ENCODE results near the gene SLC38A3. TPM values are rescaled to one million over a fixed set of nuclear protein-coding genes. Genes with fewer than 3 reads are reported as not detected.
"Not testable (repeated sequence)": the region's sequence is repeated elsewhere in the genome, so short reads cannot be mapped to it uniquely, and the experiment has no call there.

Gene SLC38A3
- polyA plus RNA-seq, 3 donors from 2014 or later = not detected

GRCh38 chr3:50214824-50215223 is 9.8 kb downstream of the SLC38A3 start:
- H3K36me3 Mint-ChIP-seq = no peaks in the 10 kb centered on the region
- DNase-seq = no peak
- no peak overlapping the region for H3K4me3 Mint-ChIP-seq
- H3K27ac Mint-ChIP-seq = no peak overlapping the region
- H3K9me3 Mint-ChIP-seq = no peaks in the 10 kb centered on the region
- H3K4me1 Mint-ChIP-seq = no peaks in the 10 kb centered on the region
- peaks cover 0 to 2% (median 1%) of the 10 kb centered on the region in 3 donors for H3K27me3 Mint-ChIP-seq (ENCODE audit: low read depth in 3 of 3)

GRCh38 chr3:50215529-50215928 is 10.5 kb downstream of the SLC38A3 start:
- no peaks in the 10 kb centered on the region for H3K4me1 Mint-ChIP-seq
- no peak overlapping the region for H3K27ac Mint-ChIP-seq
- no peaks in the 10 kb centered on the region for H3K9me3 Mint-ChIP-seq
- no peak for DNase-seq
- no peaks in the 10 kb centered on the region for H3K36me3 Mint-ChIP-seq
- H3K27me3 Mint-ChIP-seq (ENCODE audit: low read depth in 3 of 3) = peaks cover 0 to 2% (median 1%) of the 10 kb centered on the region in 3 donors
- H3K4me3 Mint-ChIP-seq = no peak overlapping the region

- Mint-ChIP-seq H3K4me1 (no peaks in the 10 kb centered on the region), H3K27me3 (ENCODE audit: low read depth in 3 of 3) (peaks cover 0 to 2% (median 1%) of the 10 kb centered on the region in 3 donors), H3K4me3 (no peak overlapping the region)
Observed at GRCh38 chr3:50217681-50218080, 12.6 kb downstream of the SLC38A3 start.

GRCh38 chr3:50218448-50218847 is 13.4 kb downstream of the SLC38A3 start:
- DNase-seq = no peak
- Mint-ChIP-seq H3K4me1 (no peaks in the 10 kb centered on the region), H3K9me3 (no peaks in the 10 kb centered on the region), H3K27ac (no peak overlapping the region), H3K27me3 (ENCODE audit: low read depth in 3 of 3) (peaks cover 0 to 2% (median 1%) of the 10 kb centered on the region in 3 donors), H3K4me3 (no peak overlapping the region), H3K36me3 (no peaks in the 10 kb centered on the region)

More at GRCh38 chr3:50217681-50218080, 12.6 kb downstream of the SLC38A3 start:
- no peaks in the 10 kb centered on the region for H3K36me3 Mint-ChIP-seq
- DNase-seq = no peak
- no peak overlapping the region for H3K27ac Mint-ChIP-seq
- no peaks in the 10 kb centered on the region for H3K9me3 Mint-ChIP-seq

- Mint-ChIP-seq H3K4me1 (no peaks in the 10 kb centered on the region), H3K9me3 (no peaks in the 10 kb centered on the region), H3K27ac (no peak overlapping the region), H3K4me3 (no peak overlapping the region), H3K36me3 (no peaks in the 10 kb centered on the region), H3K27me3 (ENCODE audit: low read depth in 3 of 3) (peaks cover 0 to 5% (median 1%) of the 10 kb centered on the region in 3 donors)
- no peak for DNase-seq
Observed at GRCh38 chr3:50219285-50219684, 14.2 kb downstream of the SLC38A3 start.

- Mint-ChIP-seq H3K27ac (no peak overlapping the region), H3K9me3 (no peaks in the 10 kb centered on the region), H3K36me3 (no peaks in the 10 kb centered on the region), H3K27me3 (ENCODE audit: low read depth in 3 of 3) (peaks cover 0 to 7% (median 1%) of the 10 kb centered on the region in 3 donors), H3K4me3 (no peak overlapping the region), H3K4me1 (peaks cover 0 to under 1% of the 10 kb centered on the region in 2 donors)
- DNase-seq = no peak
Observed at GRCh38 chr3:50220109-50220508, 15.0 kb downstream of the SLC38A3 start.

- Mint-ChIP-seq H3K36me3 (no peaks in the 10 kb centered on the region), H3K4me3 (no peak overlapping the region), H3K9me3 (no peaks in the 10 kb centered on the region), H3K4me1 (peaks cover 3 to 10% of the 10 kb centered on the region in 2 donors), H3K27ac (no peak overlapping the region), H3K27me3 (ENCODE audit: low read depth in 3 of 3) (peaks cover 0 to 7% (median 2%) of the 10 kb centered on the region in 3 donors)
- no peak for DNase-seq
Observed at GRCh38 chr3:50221051-50221410, 16.0 kb downstream of the SLC38A3 start.

GRCh38 chr3:50221411-50222168 is 16.5 kb downstream of the SLC38A3 start:
- no peaks in the 10 kb centered on the region for H3K9me3 Mint-ChIP-seq
- peaks cover 6 to 14% of the 10 kb centered on the region in 2 donors for H3K4me1 Mint-ChIP-seq
- DNase-seq = no peak
- H3K36me3 Mint-ChIP-seq = no peaks in the 10 kb centered on the region
- H3K27me3 Mint-ChIP-seq (ENCODE audit: low read depth in 3 of 3) = peaks cover under 1 to 7% (median 6%) of the 10 kb centered on the region in 3 donors
- no peak overlapping the region for H3K27ac Mint-ChIP-seq
- H3K4me3 Mint-ChIP-seq = no peak overlapping the region

- H3K9me3 Mint-ChIP-seq = no peaks in the 10 kb centered on the region
- no peak overlapping the region for H3K4me3 Mint-ChIP-seq
- H3K36me3 Mint-ChIP-seq = no peaks in the 10 kb centered on the region
- peaks cover 6 to 7% (median 6%) of the 10 kb centered on the region in 3 donors for H3K27me3 Mint-ChIP-seq (ENCODE audit: low read depth in 3 of 3)
- H3K4me1 Mint-ChIP-seq = peaks cover 12 to 20% of the 10 kb centered on the region in 2 donors
- no peak overlapping the region for H3K27ac Mint-ChIP-seq
- no peak for DNase-seq
Observed at GRCh38 chr3:50222169-50222528, 17.1 kb downstream of the SLC38A3 start.

- Mint-ChIP-seq H3K4me1 (peaks cover 26 to 35% of the 10 kb centered on the region in 2 donors), H3K27ac (peak overlapping the region in 1 of 6 donors; percentile 72), H3K27me3 (ENCODE audit: low read depth in 3 of 3) (peaks cover 5 to 6% (median 6%) of the 10 kb centered on the region in 3 donors), H3K9me3 (no peaks in the 10 kb centered on the region), H3K4me3 (peak overlapping the region in 2 of 5 donors; percentile 35 to 54), H3K36me3 (no peaks in the 10 kb centered on the region)
- no peak for DNase-seq
Observed at GRCh38 chr3:50224639-50225038, 19.6 kb downstream of the SLC38A3 start.

GRCh38 chr3:50226888-50227389 is 21.9 kb downstream of the SLC38A3 start:
- Mint-ChIP-seq H3K36me3 (no peaks in the 10 kb centered on the region), H3K9me3 (no peaks in the 10 kb centered on the region), H3K4me1 (peaks cover 27 to 35% of the 10 kb centered on the region in 2 donors), H3K27me3 (ENCODE audit: low read depth in 3 of 3) (peaks cover 5 to 6% (median 6%) of the 10 kb centered on the region in 3 donors), H3K27ac (peak overlapping the region; percentile 92 to 95 (median 94)), H3K4me3 (peak overlapping the region; percentile 86 to 98 (median 91))
- DNase-seq = peak; percentile 57 to 65 (median 63)

GRCh38 chr3:50227390-50228183 is 22.5 kb downstream of the SLC38A3 start:
- Mint-ChIP-seq H3K4me3 (peak overlapping the region; percentile 86 to 98 (median 91)), H3K36me3 (no peaks in the 10 kb centered on the region), H3K27me3 (ENCODE audit: low read depth in 3 of 3) (peaks cover 5 to 6% (median 6%) of the 10 kb centered on the region in 3 donors), H3K9me3 (no peaks in the 10 kb centered on the region), H3K4me1 (peaks cover 27 to 35% of the 10 kb centered on the region in 2 donors), H3K27ac (peak overlapping the region; percentile 88 to 95 (median 94))
- peak; percentile 90 to 93 (median 92) for DNase-seq

GRCh38 chr3:50228184-50228763 is 23.2 kb downstream of the SLC38A3 start:
- H3K9me3 Mint-ChIP-seq; H3K27me3 Mint-ChIP-seq (ENCODE audit: low read depth in 3 of 3); DNase-seq; H3K36me3 Mint-ChIP-seq: not testable (repeated sequence)
- H3K27ac Mint-ChIP-seq = peak overlapping the region; percentile 20 to 93 (median 90)
- peaks cover 27 to 35% of the 10 kb centered on the region in 2 donors for H3K4me1 Mint-ChIP-seq
- H3K4me3 Mint-ChIP-seq = peak overlapping the region; percentile 86 to 98 (median 91)

Data from immature natural killer cell (primary cell).